NCI-H2227 treated with DMSO at 0.1 percent for 48 hours (cell line): ENCODE measurements around the gene GALNT17.

ENCODE experiments used
- DNase-seq: peaks from one replicate; lab custom pipeline; 2025; lab: John Stamatoyannopoulos, UW

The GALNT17 gene

DNA sequence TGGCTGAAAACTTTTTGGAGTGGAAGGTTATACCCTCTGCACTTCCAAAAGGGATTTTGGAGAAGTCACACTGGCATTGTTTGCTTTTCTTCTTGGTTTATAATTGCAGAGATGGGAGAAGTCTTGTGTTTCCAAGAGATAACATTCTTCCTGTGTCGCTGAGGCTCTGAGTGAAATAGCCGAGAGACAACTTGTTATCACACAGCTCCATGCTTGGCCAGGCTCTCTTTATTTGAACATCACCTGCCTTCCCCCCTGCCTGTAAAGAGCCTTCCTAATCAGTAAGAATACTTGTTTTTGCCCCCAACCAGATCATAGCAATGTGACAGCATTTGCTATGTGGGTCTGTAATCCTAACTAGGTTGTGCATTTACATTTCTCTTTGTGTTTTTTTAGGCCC, 270.7 kb downstream of the GALNT17 start:
- DNase-seq = no peak

GRCh38 chr7:71403202-71403946, 271.4 kb downstream of the GALNT17 start:
- no peak for DNase-seq

DNA sequence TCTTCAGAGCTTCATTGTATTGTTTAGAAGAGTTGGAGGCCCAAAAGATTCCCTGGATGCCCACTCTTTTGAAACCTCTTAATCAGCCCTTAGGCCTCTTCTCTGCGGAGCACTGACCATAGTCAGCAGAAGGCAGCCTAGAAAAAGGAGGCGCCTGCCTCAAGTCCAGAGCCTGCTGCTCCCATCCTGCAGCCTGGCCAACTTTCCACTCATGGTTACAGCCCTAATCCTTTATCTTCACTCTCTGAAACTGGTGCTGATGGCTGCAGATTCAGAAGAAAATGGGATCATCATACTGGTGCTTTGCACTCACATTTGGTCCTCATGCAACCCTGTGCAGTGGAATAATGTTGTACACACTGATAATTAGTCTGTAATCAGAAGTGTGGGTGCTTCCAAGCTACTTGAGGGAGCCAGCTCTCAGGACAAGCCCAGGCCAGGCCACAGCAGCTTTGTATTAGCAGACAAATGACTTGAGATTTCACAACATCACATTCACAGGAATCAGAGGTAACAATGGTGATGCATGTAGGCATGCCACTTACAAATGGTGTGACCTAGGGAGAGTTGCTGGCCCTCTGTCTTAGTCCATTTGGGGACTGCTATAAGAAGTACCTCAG, 272.9 kb downstream of the GALNT17 start:
- no peak for DNase-seq

DNA sequence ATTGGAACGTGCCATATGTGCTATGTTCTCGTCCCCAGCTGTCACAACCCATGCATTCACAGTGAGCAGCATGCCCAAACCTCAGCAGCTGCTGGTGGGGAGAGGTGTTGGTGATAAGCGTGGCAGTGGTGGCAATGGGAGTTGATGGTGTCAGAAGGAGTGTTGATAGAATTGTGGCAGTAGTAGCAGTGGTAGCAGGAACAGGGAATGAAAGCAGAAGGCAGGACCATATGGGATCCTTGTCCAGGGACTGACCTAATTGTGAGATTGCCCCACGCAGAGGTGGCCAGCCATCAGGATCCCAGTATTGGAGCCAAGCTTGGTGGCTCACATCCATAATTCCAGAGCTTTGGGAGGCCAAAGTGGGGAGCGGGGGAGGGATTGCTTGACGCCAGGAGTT, 276.3 kb downstream of the GALNT17 start:
- DNase-seq = no peak

- no peak for DNase-seq
Observed at GRCh38 chr7:71409550-71410157, 277.7 kb downstream of the GALNT17 start.

- DNase-seq = no peak
Observed at GRCh38 chr7:71411475-71411874, 279.5 kb downstream of the GALNT17 start.

- DNase-seq = no peak
Observed at GRCh38 chr7:71414490-71414889, 282.5 kb downstream of the GALNT17 start.

GRCh38 chr7:71419546-71420337, 287.8 kb downstream of the GALNT17 start:
- DNase-seq = no peak

GRCh38 chr7:71422104-71422503, 290.2 kb downstream of the GALNT17 start:
- no peak for DNase-seq

- no peak for DNase-seq
Observed at GRCh38 chr7:71424166-71425035, 292.5 kb downstream of the GALNT17 start.

DNA sequence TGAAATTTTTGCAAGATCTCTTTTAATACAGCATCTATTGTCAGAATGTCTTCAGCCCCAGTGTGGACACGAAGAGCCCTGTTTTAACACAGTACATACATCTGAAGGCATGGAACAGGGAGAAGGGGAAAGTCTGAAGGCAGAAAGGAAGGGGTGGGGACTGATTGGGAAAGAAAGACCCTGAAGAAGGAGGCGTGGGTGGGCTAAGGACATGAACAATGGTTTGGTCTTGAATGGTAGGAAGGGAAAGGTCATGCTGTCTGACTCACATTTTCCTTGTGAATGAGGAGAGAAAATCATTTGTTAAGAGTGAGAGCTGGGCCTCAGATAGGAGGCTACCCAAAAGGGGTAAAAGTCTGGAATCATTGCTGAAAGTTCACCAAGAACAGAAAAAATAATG, 297.1 kb downstream of the GALNT17 start:
- DNase-seq = no peak

GRCh38 chr7:71430246-71430645, 298.3 kb downstream of the GALNT17 start:
- no peak for DNase-seq

DNA sequence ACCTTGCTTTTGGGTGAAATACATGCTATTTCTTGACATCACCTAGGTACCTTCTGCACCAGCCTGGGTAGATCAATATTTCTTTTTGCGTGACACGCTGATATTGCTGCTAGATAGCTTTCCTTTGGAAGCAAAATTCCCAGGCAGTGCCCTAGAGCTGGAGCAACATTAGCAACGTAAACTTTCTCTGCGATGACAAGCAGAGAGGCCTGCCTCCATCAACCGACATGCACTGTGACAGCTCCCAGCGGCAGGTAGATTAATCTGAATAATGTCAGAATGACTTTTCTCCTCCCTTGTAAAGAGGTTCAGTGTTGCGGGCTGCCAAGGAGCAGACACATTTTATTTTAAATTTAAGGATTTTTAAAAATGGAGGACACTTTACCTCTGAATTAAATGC, 307.4 kb downstream of the GALNT17 start:
- DNase-seq = no peak

DNA sequence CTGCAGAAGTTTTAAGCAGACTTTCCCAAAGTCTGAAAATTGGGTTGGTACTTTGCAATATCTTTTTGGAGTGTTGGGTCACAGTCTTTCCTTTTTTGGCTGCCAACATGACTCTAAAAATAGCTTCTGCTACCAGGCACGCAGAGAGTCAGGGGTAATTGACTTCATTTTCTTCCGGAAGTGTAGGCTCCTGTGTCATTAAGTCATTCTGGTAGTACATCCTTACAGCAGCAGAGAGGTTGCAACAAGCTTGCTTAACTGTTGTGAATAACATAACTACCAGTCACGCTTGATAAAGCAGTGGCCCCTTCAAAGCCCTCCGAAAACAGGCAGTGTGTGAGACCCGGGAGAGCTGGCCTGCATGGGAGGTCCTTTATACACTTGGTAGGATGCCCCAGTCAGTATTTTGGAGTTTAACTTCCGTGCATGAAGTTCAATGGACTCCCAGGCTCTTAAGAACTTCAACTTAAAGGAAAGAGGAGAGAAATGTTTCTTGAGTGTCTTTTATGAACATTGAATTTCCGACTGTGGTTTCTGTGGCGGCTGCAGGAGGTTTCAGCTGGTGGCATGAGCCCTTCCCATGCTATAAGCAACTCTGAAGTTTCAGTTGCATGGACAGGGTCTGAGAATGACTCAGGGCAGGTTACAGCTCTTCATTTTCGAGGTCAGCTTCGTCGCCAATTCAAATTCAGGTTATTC, 310.7 kb downstream of the GALNT17 start:
- DNase-seq = no peak

- no peak for DNase-seq
Observed at GRCh38 chr7:71443191-71443530, 311.2 kb downstream of the GALNT17 start.

- no peak for DNase-seq
Observed at GRCh38 chr7:71444130-71444529, 312.2 kb downstream of the GALNT17 start.

- no peak for DNase-seq
Observed at GRCh38 chr7:71453630-71454029, 321.7 kb downstream of the GALNT17 start.

- DNase-seq = no peak
Observed at GRCh38 chr7:71454981-71455380, 323.0 kb downstream of the GALNT17 start.

- DNase-seq = no peak
Observed at GRCh38 chr7:71457021-71457420, 325.1 kb downstream of the GALNT17 start.

- no peak for DNase-seq
Observed at GRCh38 chr7:71457846-71458590, 326.1 kb downstream of the GALNT17 start.
